Mesenchymal stem cell (in vitro differentiated cells and primary cell): Measurements from ENCODE around the gene MXI1.

Experiments used
- DNase-seq: peaks from one replicate; pipeline ENCODE4 v3.0.0-alpha.2; 2013
- H2AFZ ChIP-seq: one replicate; pipeline ENCODE4 v1.6.1; 2013; ENCODE audit warnings: low read depth, mild to moderate bottlenecking, control low read depth, inconsistent platforms, low read length, moderate library complexity
- H2AK5ac ChIP-seq: 2 replicates; pipeline ENCODE4 v1.6.1; 2013; ENCODE audit warnings: low read length, moderate library complexity, mild to moderate bottlenecking, inconsistent platforms; ENCODE audit not compliant: severe bottlenecking
- H2BK120ac ChIP-seq: one replicate; pipeline ENCODE4 v1.6.1; 2013; ENCODE audit warnings: low read depth, mild to moderate bottlenecking, inconsistent platforms, low read length, moderate library complexity
- H2BK12ac ChIP-seq, 2 experiments: one replicate each; pipeline ENCODE4 v1.6.1; 2013; ENCODE audit warnings: inconsistent platforms in 2 of 2, low read length in 2 of 2, mild to moderate bottlenecking in 2 of 2, moderate library complexity in 2 of 2, control low read depth in 1 of 2
- H2BK15ac ChIP-seq: one replicate; pipeline ENCODE4 v1.6.1; 2013; ENCODE audit warnings: mild to moderate bottlenecking, low read depth, inconsistent platforms; ENCODE audit not compliant: poor library complexity, severe bottlenecking
- H2BK5ac ChIP-seq: 2 replicates; pipeline ENCODE4 v1.6.1; 2013; ENCODE audit warnings: low read depth, mild to moderate bottlenecking, low read length, control low read depth, inconsistent platforms; ENCODE audit not compliant: poor library complexity, severe bottlenecking
- H3K14ac ChIP-seq, 2 experiments: one replicate each; pipeline ENCODE4 v1.6.1; 2013; ENCODE audit warnings: inconsistent platforms in 2 of 2, low read length in 2 of 2, control low read depth in 1 of 2, mild to moderate bottlenecking in 1 of 2, moderate library complexity in 1 of 2
- H3K18ac ChIP-seq, 2 experiments: one replicate each; pipeline ENCODE4 v1.6.1; 2013; ENCODE audit warnings: inconsistent platforms in 2 of 2, low read length in 2 of 2, control low read depth in 1 of 2, low read depth in 1 of 2, mild to moderate bottlenecking in 1 of 2
- H3K23ac ChIP-seq, 2 experiments: one replicate each; pipeline ENCODE4 v1.6.1; 2013; ENCODE audit warnings: inconsistent platforms in 2 of 2, low read length in 2 of 2, mild to moderate bottlenecking in 2 of 2, moderate library complexity in 2 of 2, control low read depth in 1 of 2
- H3K27ac ChIP-seq: 2 replicates; pipeline ENCODE4 v1.5.1; 2013; ENCODE audit warnings: mild to moderate bottlenecking, moderate library complexity, low read length, control low read depth, inconsistent platforms; ENCODE audit not compliant: poor library complexity, severe bottlenecking
- H3K27me3 ChIP-seq, 2 experiments: 2 replicates each; pipeline versions ENCODE4 v1.6.1 to v1.7.0; 2013; ENCODE audit warnings: low read length in 2 of 2, mild to moderate bottlenecking in 2 of 2, moderate library complexity in 2 of 2, control low read depth in 1 of 2, inconsistent platforms in 1 of 2; ENCODE audit not compliant: control insufficient read depth in 1 of 2, insufficient read depth in 1 of 2
- H3K36me3 ChIP-seq, 2 experiments: 2 replicates each; pipeline versions ENCODE4 v1.6.1 to v1.7.0; 2013; ENCODE audit warnings: low read length in 2 of 2, control low read depth in 1 of 2, inconsistent platforms in 1 of 2, low read depth in 1 of 2, mild to moderate bottlenecking in 1 of 2; ENCODE audit not compliant: insufficient read depth in 2 of 2, control insufficient read depth in 1 of 2
- H3K4ac ChIP-seq, 2 experiments: one replicate each; pipeline ENCODE4 v1.6.1; 2013; ENCODE audit warnings: inconsistent platforms in 2 of 2, low read length in 2 of 2, mild to moderate bottlenecking in 2 of 2, moderate library complexity in 2 of 2, control low read depth in 1 of 2, low read depth in 1 of 2
- H3K4me1 ChIP-seq: 2 replicates; pipeline ENCODE4 v1.6.1; 2013; ENCODE audit warnings: low read depth, low read length, control low read depth; ENCODE audit not compliant: control insufficient read depth, insufficient read depth
- H3K4me2 ChIP-seq: 2 replicates; pipeline ENCODE4 v1.6.1; 2013; ENCODE audit warnings: low read length, mild to moderate bottlenecking, inconsistent platforms; ENCODE audit not compliant: poor library complexity, severe bottlenecking
- H3K4me3 ChIP-seq, 2 experiments: 2 replicates each; pipeline versions ENCODE4 v1.5.1 to v1.7.0; 2013; ENCODE audit warnings: low read length in 2 of 2, mild to moderate bottlenecking in 2 of 2, control low read depth in 1 of 2, low read depth in 1 of 2; ENCODE audit not compliant: insufficient read depth in 1 of 2
- H3K79me1 ChIP-seq: replicated peaks from 2 replicates; pipeline ENCODE4 v1.6.1; 2013; ENCODE audit warnings: mild to moderate bottlenecking, control low read depth, low read length, inconsistent platforms; ENCODE audit not compliant: poor library complexity, severe bottlenecking
- H3K9ac ChIP-seq: 2 replicates; pipeline ENCODE4 v1.7.0; 2013; ENCODE audit warnings: mild to moderate bottlenecking, low read length, moderate library complexity
- H3K9me3 ChIP-seq: 2 replicates; pipeline ENCODE4 v1.7.0; 2013; ENCODE audit warnings: mild to moderate bottlenecking, low read length; ENCODE audit not compliant: control insufficient read depth
- H4K8ac ChIP-seq: one replicate; pipeline ENCODE4 v1.6.1; 2013; ENCODE audit warnings: inconsistent platforms, mild to moderate bottlenecking, low read length, moderate library complexity
- H4K91ac ChIP-seq: one replicate; pipeline ENCODE4 v1.6.1; 2013; ENCODE audit warnings: mild to moderate bottlenecking, low read length, inconsistent platforms
- WGBS: methylation state at CpG from one replicate; pipeline ENCODE4 v1.1.7; 2013; ENCODE audit warnings: mixed read lengths; 5-methylcytosine and 5-hydroxymethylcytosine counted together

The MXI1 gene

GRCh38 chr10:110274647-110275046 is 67.2 kb downstream of the MXI1 start:
- Histone ChIP-seq H3K4me1 (no peaks in the 10 kb centered on the region), H3K23ac (no peak overlapping the region), H2AK5ac (no peak overlapping the region), H3K4ac (no peak overlapping the region), H4K91ac (no peak overlapping the region), H3K14ac (no peak overlapping the region), H3K27me3 (no peaks in the 10 kb centered on the region), H3K9me3 (no peaks in the 10 kb centered on the region), H3K18ac (no peak overlapping the region), H2BK15ac (no peak overlapping the region), H4K8ac (no peak overlapping the region), H3K4me2 (no peak overlapping the region), H2BK12ac (no peak overlapping the region), H3K27ac (no peak overlapping the region), H2BK120ac (no peak overlapping the region), H3K4me3 (no peak overlapping the region), H2BK5ac (no peak overlapping the region), H3K79me1 (peaks cover 4% of the 10 kb centered on the region), H3K9ac (no peak overlapping the region), H2AFZ (no peak overlapping the region), H3K36me3 (no peaks in the 10 kb centered on the region)
- WGBS, result 95% methylated on average over 6 of the region's 6 CpGs
- no peak for DNase-seq

- H3K9ac ChIP-seq, result no peak overlapping the region
- H3K79me1 ChIP-seq, result peaks cover 4% of the 10 kb centered on the region
- no peak overlapping the region for H3K23ac ChIP-seq
- peaks cover 0 to 4% of the 10 kb centered on the region in 2 experiments for H3K36me3 ChIP-seq
- H2BK12ac ChIP-seq, result no peak overlapping the region
- no peak overlapping the region for H3K4me3 ChIP-seq
- no peak overlapping the region for H2AFZ ChIP-seq
- H3K27ac ChIP-seq, result no peak overlapping the region
- no peaks in the 10 kb centered on the region for H3K9me3 ChIP-seq
- no peaks in the 10 kb centered on the region for H3K27me3 ChIP-seq
- H2AK5ac ChIP-seq, result no peak overlapping the region
- H3K4me1 ChIP-seq, result no peaks in the 10 kb centered on the region
- H3K4me2 ChIP-seq, result no peak overlapping the region
- no peak overlapping the region for H2BK15ac ChIP-seq
- WGBS, result 94% methylated on average over 1 of the region's 2 CpGs
- no peak for DNase-seq
- H2BK120ac ChIP-seq, result no peak overlapping the region
- H3K4ac ChIP-seq, result no peak overlapping the region
- H4K8ac ChIP-seq, result no peak overlapping the region
- no peak overlapping the region for H3K14ac ChIP-seq
- no peak overlapping the region for H2BK5ac ChIP-seq
- H3K18ac ChIP-seq, result no peak overlapping the region
- no peak overlapping the region for H4K91ac ChIP-seq
Observed at GRCh38 chr10:110275128-110275729, 67.8 kb downstream of the MXI1 start.

GRCh38 chr10:110276603-110277002 is 69.2 kb downstream of the MXI1 start:
- DNase-seq, result no peak
- Histone ChIP-seq H2AFZ (no peak overlapping the region), H2BK15ac (no peak overlapping the region), H3K4me1 (no peaks in the 10 kb centered on the region), H3K27me3 (no peaks in the 10 kb centered on the region), H2BK5ac (no peak overlapping the region), H4K91ac (no peak overlapping the region), H3K79me1 (peaks cover 4% of the 10 kb centered on the region), H4K8ac (no peak overlapping the region), H2BK12ac (no peak overlapping the region), H3K4ac (no peak overlapping the region), H3K14ac (no peak overlapping the region), H3K9me3 (no peaks in the 10 kb centered on the region), H2AK5ac (no peak overlapping the region), H3K23ac (no peak overlapping the region), H3K9ac (no peak overlapping the region), H3K36me3 (peaks cover 0 to 4% of the 10 kb centered on the region in 2 experiments), H3K27ac (no peak overlapping the region), H3K4me2 (no peak overlapping the region), H3K18ac (no peak overlapping the region), H3K4me3 (no peak overlapping the region), H2BK120ac (no peak overlapping the region)
- WGBS, result 97% methylated on average over 4 of the region's 5 CpGs

- Histone ChIP-seq H2BK5ac (no peak overlapping the region), H3K27me3 (no peaks in the 10 kb centered on the region), H2AFZ (no peak overlapping the region), H3K4me2 (no peak overlapping the region), H3K4ac (no peak overlapping the region), H3K14ac (no peak overlapping the region), H2AK5ac (no peak overlapping the region), H3K4me3 (no peak overlapping the region), H3K4me1 (no peaks in the 10 kb centered on the region), H3K23ac (no peak overlapping the region), H4K91ac (no peak overlapping the region), H3K79me1 (peaks cover 4% of the 10 kb centered on the region), H3K36me3 (peaks cover 0 to 4% of the 10 kb centered on the region in 2 experiments), H4K8ac (no peak overlapping the region), H3K18ac (no peak overlapping the region), H2BK15ac (no peak overlapping the region), H3K9me3 (no peaks in the 10 kb centered on the region), H2BK12ac (no peak overlapping the region), H2BK120ac (no peak overlapping the region), H3K9ac (no peak overlapping the region), H3K27ac (no peak overlapping the region)
- 79% methylated on average over 1 of the region's 2 CpGs for WGBS
- no peak for DNase-seq
Observed at GRCh38 chr10:110277591-110277990, 70.2 kb downstream of the MXI1 start.
